ENCODE results near the gene LRRC73. TPM values are rescaled to one million over a fixed set of nuclear protein-coding genes. Genes with fewer than 3 reads are reported as not detected.
"Not testable (repeated sequence)": the region's sequence is repeated elsewhere in the genome, so short reads cannot be mapped to it uniquely, and the experiment has no call there.

The LRRC73 gene
- under 1 TPM; 0.14 to 0.24 TPM for polyA plus RNA-seq

GRCh38 chr6:43509984-43510826 lies at the start of gene LRRC73:
LRRC73 (minus strand) TSS chr6:43510346; CDS start chr6:43509785, 561 bp downstream.
- 4 to 13% methylated on average over 64 to 96 of the region's 96 CpGs for WGBS, 2 donors
- Histone ChIP-seq H3K27ac (ENCODE audit: low read depth in 2 of 2, low read length in 1 of 2) (peak within 1 kb of the TSS in 1 of 2 donors; percentile 85), H3K9me3 (ENCODE audit: control insufficient read depth in 2 of 2, insufficient read depth in 1 of 2, low read depth in 1 of 2, low read length in 1 of 2) (no peaks in the 10 kb centered on the region), H3K4me3 (ENCODE audit: low read depth in 1 of 2, low read length in 2 of 2) (peak within 1 kb of the TSS; percentile 51 to 71), H3K4me1 (ENCODE audit: control insufficient read depth in 2 of 2, insufficient read depth in 2 of 2, low read length in 1 of 2) (peaks cover 0 to 14% of the 10 kb centered on the region in 2 donors), H3K27me3 (ENCODE audit: control insufficient read depth in 1 of 2, insufficient read depth in 2 of 2, low read length in 2 of 2) (no peaks in the 10 kb centered on the region), H3K36me3 (ENCODE audit: control insufficient read depth in 2 of 2, insufficient read depth in 2 of 2, low read length in 1 of 2) (peaks cover 7 to 32% of the 10 kb centered on the region in 2 donors)

- Histone ChIP-seq H3K9me3 (ENCODE audit: control insufficient read depth in 2 of 2, insufficient read depth in 1 of 2, low read depth in 1 of 2, low read length in 1 of 2) (no peaks in the 10 kb centered on the region), H3K4me1 (ENCODE audit: control insufficient read depth in 2 of 2, insufficient read depth in 2 of 2, low read length in 1 of 2) (no peaks in the 10 kb centered on the region), H3K27ac (ENCODE audit: low read depth in 2 of 2, low read length in 1 of 2) (no peak overlapping the region), H3K4me3 (ENCODE audit: low read depth in 1 of 2, low read length in 2 of 2) (no peak overlapping the region), H3K27me3 (ENCODE audit: control insufficient read depth in 1 of 2, insufficient read depth in 2 of 2, low read length in 2 of 2) (no peaks in the 10 kb centered on the region), H3K36me3 (ENCODE audit: control insufficient read depth in 2 of 2, insufficient read depth in 2 of 2, low read length in 1 of 2) (peaks cover 10 to 20% of the 10 kb centered on the region in 2 donors)
Observed at GRCh38 chr6:43559328-43559727, 49.2 kb upstream of the LRRC73 start.

DNA sequence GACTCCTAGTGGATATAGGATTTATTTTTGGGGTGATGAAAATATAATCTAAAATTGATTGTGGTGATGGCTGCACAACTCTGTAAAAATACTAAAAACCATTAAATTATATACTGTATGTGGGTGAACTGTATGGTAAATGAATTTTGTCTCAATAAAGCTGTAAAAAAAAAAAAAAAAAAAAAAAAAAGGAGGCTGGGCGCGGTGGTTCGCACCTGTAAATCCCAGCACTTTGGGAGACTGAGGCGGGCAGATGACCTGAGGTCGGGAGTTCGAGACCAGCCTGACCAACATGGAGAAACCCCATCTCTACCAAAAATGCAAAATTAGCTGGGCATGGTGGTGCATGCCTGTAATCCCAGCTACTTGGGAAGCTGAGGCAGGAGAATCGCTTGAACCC lies 47.5 kb upstream of the LRRC73 start:
- H3K27ac ChIP-seq (ENCODE audit: low read depth in 2 of 2, low read length in 1 of 2); H3K4me1 ChIP-seq (ENCODE audit: control insufficient read depth in 2 of 2, insufficient read depth in 2 of 2, low read length in 1 of 2); H3K4me3 ChIP-seq (ENCODE audit: low read depth in 1 of 2, low read length in 2 of 2); H3K9me3 ChIP-seq (ENCODE audit: control insufficient read depth in 2 of 2, insufficient read depth in 1 of 2, low read depth in 1 of 2, low read length in 1 of 2); H3K27me3 ChIP-seq (ENCODE audit: control insufficient read depth in 1 of 2, insufficient read depth in 2 of 2, low read length in 2 of 2): not testable (repeated sequence)
- 93 to 94% methylated on average over 7 of the region's 7 CpGs for WGBS, 2 donors
- peaks cover 11 to 16% of the 10 kb centered on the region in 2 donors for H3K36me3 ChIP-seq (ENCODE audit: control insufficient read depth in 2 of 2, insufficient read depth in 2 of 2, low read length in 1 of 2)

DNA sequence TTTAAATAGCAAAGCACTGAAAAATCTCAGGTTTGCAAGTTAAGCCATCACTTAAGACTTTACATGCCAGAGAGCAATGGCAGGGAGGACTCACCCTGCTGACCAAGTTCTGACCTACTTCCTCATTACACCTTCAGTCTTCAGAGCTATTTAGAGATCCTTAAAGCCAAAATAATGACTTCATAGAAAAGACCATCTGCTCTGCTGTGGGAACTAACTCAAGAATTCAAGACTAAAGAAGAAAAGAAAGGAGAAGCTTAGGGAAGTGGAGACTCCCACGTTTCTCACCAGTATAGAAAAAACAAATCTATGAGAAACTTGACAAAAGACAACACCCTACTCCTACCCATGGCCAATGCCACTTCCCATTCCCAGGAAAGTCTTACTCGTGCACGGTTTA lies 37.1 kb upstream of the LRRC73 start:
- Histone ChIP-seq H3K36me3 (ENCODE audit: control insufficient read depth in 2 of 2, insufficient read depth in 2 of 2, low read length in 1 of 2) (peaks cover 12 to 25% of the 10 kb centered on the region in 2 donors), H3K9me3 (ENCODE audit: control insufficient read depth in 2 of 2, insufficient read depth in 1 of 2, low read depth in 1 of 2, low read length in 1 of 2) (no peaks in the 10 kb centered on the region), H3K27me3 (ENCODE audit: control insufficient read depth in 1 of 2, insufficient read depth in 2 of 2, low read length in 2 of 2) (no peaks in the 10 kb centered on the region), H3K4me3 (ENCODE audit: low read depth in 1 of 2, low read length in 2 of 2) (no peak overlapping the region), H3K4me1 (ENCODE audit: control insufficient read depth in 2 of 2, insufficient read depth in 2 of 2, low read length in 1 of 2) (no peaks in the 10 kb centered on the region), H3K27ac (ENCODE audit: low read depth in 2 of 2, low read length in 1 of 2) (no peak overlapping the region)
- WGBS, 2 donors = 86 to 91% methylated on average over 3 of the region's 3 CpGs

DNA sequence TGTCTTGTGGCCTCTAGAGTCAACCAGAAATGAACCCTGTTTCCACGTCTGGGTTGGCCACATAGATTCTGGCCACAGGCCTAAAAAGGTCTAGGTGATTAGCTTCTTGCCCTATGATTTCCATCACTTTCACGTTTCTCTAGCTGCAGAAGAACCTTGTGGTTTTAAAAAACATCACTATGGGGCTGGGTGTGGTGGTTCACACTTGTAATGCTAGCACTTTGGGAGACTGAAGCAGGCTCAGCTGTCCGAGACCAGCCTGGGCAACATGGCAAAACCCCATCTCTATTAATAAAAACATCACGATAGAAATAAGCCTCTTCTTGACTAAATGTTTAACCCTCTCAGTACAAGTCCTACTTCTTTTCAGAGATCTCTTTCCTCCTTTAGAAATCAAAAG lies 34.3 kb upstream of the LRRC73 start:
- H3K4me1 ChIP-seq (ENCODE audit: control insufficient read depth in 2 of 2, insufficient read depth in 2 of 2, low read length in 1 of 2) = no peaks in the 10 kb centered on the region
- peaks cover 4 to 18% of the 10 kb centered on the region in 2 donors for H3K36me3 ChIP-seq (ENCODE audit: control insufficient read depth in 2 of 2, insufficient read depth in 2 of 2, low read length in 1 of 2)
- WGBS, 2 donors = 68 to 73% methylated on average over 4 of the region's 4 CpGs
- H3K9me3 ChIP-seq (ENCODE audit: control insufficient read depth in 2 of 2, insufficient read depth in 1 of 2, low read depth in 1 of 2, low read length in 1 of 2) = no peaks in the 10 kb centered on the region
- H3K4me3 ChIP-seq (ENCODE audit: low read depth in 1 of 2, low read length in 2 of 2) = no peak overlapping the region
- no peak overlapping the region for H3K27ac ChIP-seq (ENCODE audit: low read depth in 2 of 2, low read length in 1 of 2)
- H3K27me3 ChIP-seq (ENCODE audit: control insufficient read depth in 1 of 2, insufficient read depth in 2 of 2, low read length in 2 of 2) = no peaks in the 10 kb centered on the region

GRCh38 chr6:43541774-43542471 lies 31.8 kb upstream of the LRRC73 start:
- Histone ChIP-seq H3K36me3 (ENCODE audit: control insufficient read depth in 2 of 2, insufficient read depth in 2 of 2, low read length in 1 of 2) (peaks cover 4 to 11% of the 10 kb centered on the region in 2 donors), H3K27ac (ENCODE audit: low read depth in 2 of 2, low read length in 1 of 2) (no peak overlapping the region), H3K27me3 (ENCODE audit: control insufficient read depth in 1 of 2, insufficient read depth in 2 of 2, low read length in 2 of 2) (no peaks in the 10 kb centered on the region), H3K4me1 (ENCODE audit: control insufficient read depth in 2 of 2, insufficient read depth in 2 of 2, low read length in 1 of 2) (no peaks in the 10 kb centered on the region), H3K9me3 (ENCODE audit: control insufficient read depth in 2 of 2, insufficient read depth in 1 of 2, low read depth in 1 of 2, low read length in 1 of 2) (no peaks in the 10 kb centered on the region), H3K4me3 (ENCODE audit: low read depth in 1 of 2, low read length in 2 of 2) (no peak overlapping the region)
- 96% methylated on average over 8 of the region's 8 CpGs for WGBS, 2 donors

- Histone ChIP-seq H3K27ac (ENCODE audit: low read depth in 2 of 2, low read length in 1 of 2) (no peak overlapping the region), H3K4me3 (ENCODE audit: low read depth in 1 of 2, low read length in 2 of 2) (no peak overlapping the region), H3K36me3 (ENCODE audit: control insufficient read depth in 2 of 2, insufficient read depth in 2 of 2, low read length in 1 of 2) (peaks cover 4 to 8% of the 10 kb centered on the region in 2 donors), H3K9me3 (ENCODE audit: control insufficient read depth in 2 of 2, insufficient read depth in 1 of 2, low read depth in 1 of 2, low read length in 1 of 2) (no peaks in the 10 kb centered on the region), H3K4me1 (ENCODE audit: control insufficient read depth in 2 of 2, insufficient read depth in 2 of 2, low read length in 1 of 2) (no peaks in the 10 kb centered on the region), H3K27me3 (ENCODE audit: control insufficient read depth in 1 of 2, insufficient read depth in 2 of 2, low read length in 2 of 2) (no peaks in the 10 kb centered on the region)
- WGBS, 2 donors = 95 to 98% methylated on average over 5 of the region's 5 CpGs
Observed at GRCh38 chr6:43540507-43540906, 30.4 kb upstream of the LRRC73 start.

DNA sequence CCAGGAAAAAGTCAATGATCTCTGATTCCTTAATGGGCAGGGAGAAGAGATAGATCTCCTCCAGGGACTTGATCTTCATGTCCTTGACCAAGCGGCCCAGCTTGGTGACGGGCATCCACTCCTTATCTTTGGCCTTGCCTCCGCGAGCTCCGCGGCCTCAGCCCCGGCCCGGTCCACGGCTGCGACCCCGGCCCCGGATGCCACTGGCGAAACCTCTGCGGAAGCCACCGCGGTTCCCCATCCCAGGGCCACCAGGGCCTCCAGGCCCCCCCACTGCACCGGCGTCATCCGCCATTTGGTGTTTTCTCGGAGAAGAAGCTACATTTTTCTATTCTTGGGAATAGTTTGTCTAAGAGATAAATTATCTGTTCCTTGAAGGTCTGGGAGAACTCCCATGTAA lies 29.3 kb upstream of the LRRC73 start:
- H3K9me3 ChIP-seq (ENCODE audit: control insufficient read depth in 2 of 2, insufficient read depth in 1 of 2, low read depth in 1 of 2, low read length in 1 of 2); H3K27ac ChIP-seq (ENCODE audit: low read depth in 2 of 2, low read length in 1 of 2); H3K4me3 ChIP-seq (ENCODE audit: low read depth in 1 of 2, low read length in 2 of 2); H3K4me1 ChIP-seq (ENCODE audit: control insufficient read depth in 2 of 2, insufficient read depth in 2 of 2, low read length in 1 of 2); H3K27me3 ChIP-seq (ENCODE audit: control insufficient read depth in 1 of 2, insufficient read depth in 2 of 2, low read length in 2 of 2); H3K36me3 ChIP-seq (ENCODE audit: control insufficient read depth in 2 of 2, insufficient read depth in 2 of 2, low read length in 1 of 2): not testable (repeated sequence)
- WGBS, 2 donors = 98% methylated on average over 20 of the region's 20 CpGs

DNA sequence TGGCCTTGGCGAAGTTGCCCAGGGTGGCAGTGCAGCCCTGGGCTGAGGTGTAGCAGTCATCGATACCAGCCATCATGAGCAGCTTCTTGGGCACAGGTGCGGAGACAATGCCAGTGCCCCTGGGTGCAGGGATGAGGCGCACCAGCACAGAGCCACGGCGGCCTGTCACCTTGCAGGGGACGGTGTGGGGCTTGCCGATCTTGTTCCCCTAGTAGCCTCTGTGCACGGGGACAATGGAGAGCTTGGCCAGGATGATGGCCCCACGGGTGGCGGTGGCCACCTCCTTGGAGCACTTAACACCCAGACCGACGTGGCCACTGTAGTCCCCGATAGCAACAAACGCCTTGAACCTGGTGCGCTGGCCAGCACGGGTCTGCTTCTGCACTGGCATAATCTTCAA lies 28.8 kb upstream of the LRRC73 start:
- H3K9me3 ChIP-seq (ENCODE audit: control insufficient read depth in 2 of 2, insufficient read depth in 1 of 2, low read depth in 1 of 2, low read length in 1 of 2); H3K36me3 ChIP-seq (ENCODE audit: control insufficient read depth in 2 of 2, insufficient read depth in 2 of 2, low read length in 1 of 2); H3K4me1 ChIP-seq (ENCODE audit: control insufficient read depth in 2 of 2, insufficient read depth in 2 of 2, low read length in 1 of 2); H3K27me3 ChIP-seq (ENCODE audit: control insufficient read depth in 1 of 2, insufficient read depth in 2 of 2, low read length in 2 of 2); H3K27ac ChIP-seq (ENCODE audit: low read depth in 2 of 2, low read length in 1 of 2); H3K4me3 ChIP-seq (ENCODE audit: low read depth in 1 of 2, low read length in 2 of 2): not testable (repeated sequence)
- 97 to 98% methylated on average over 13 to 15 of the region's 17 CpGs for WGBS, 2 donors
